GOT3 (cell line): ENCODE results near the gene CMPK2.
"Not testable (repeated sequence)": the region's sequence is repeated elsewhere in the genome, so short reads cannot be mapped to it uniquely, and the experiment has no call there.

ENCODE experiments used
- DNase-seq: peaks from one replicate; lab custom pipeline; 2025; ENCODE audit warnings: mixed read lengths; lab: John Stamatoyannopoulos, UW

The CMPK2 gene, protein sequence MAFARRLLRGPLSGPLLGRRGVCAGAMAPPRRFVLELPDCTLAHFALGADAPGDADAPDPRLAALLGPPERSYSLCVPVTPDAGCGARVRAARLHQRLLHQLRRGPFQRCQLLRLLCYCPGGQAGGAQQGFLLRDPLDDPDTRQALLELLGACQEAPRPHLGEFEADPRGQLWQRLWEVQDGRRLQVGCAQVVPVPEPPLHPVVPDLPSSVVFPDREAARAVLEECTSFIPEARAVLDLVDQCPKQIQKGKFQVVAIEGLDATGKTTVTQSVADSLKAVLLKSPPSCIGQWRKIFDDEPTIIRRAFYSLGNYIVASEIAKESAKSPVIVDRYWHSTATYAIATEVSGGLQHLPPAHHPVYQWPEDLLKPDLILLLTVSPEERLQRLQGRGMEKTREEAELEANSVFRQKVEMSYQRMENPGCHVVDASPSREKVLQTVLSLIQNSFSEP

DNA sequence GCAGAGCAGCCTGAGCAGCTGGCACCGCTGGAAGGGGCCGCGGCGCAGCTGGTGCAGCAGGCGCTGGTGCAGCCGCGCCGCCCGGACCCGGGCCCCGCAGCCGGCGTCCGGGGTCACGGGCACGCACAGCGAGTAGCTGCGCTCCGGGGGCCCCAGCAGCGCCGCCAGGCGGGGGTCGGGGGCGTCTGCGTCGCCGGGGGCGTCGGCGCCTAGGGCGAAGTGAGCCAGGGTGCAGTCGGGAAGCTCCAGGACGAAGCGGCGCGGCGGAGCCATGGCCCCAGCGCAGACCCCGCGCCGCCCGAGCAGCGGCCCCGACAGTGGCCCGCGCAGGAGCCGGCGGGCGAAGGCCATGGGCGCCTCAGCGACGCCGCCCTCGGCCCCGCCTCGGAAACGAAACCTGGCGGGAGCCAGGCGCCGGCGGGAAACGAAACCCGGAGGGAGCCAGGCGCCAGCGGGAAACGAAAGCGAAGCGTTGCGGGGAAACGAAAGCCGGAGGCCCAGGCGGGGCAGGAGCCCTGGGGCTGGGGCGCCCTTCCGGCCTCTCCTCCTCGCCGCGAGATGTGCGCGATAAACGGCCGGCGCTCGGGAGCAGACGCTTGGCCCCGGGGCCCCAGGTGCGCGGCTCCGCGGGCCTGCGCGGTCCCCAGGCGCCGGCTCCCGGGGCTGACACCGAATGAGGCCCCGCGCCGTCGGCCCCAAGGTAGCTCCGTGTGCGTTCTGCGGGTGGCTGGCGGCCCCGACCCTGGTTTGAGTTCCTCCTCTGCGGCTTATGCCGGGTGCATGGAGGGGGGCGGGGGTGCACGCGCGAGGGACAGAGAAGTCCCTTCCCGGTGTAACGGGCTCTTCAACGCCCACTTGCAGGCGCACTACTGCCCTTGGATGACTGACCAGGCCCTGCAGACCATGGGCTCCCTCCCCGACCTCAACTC lies at the start of gene CMPK2:
TSS of gene CMPK2 (minus strand) at position 562 of the 929 bp plus-strand sequence. CDS start at position 351, 211 bp downstream.
- DNase-seq, result no peak

DNA sequence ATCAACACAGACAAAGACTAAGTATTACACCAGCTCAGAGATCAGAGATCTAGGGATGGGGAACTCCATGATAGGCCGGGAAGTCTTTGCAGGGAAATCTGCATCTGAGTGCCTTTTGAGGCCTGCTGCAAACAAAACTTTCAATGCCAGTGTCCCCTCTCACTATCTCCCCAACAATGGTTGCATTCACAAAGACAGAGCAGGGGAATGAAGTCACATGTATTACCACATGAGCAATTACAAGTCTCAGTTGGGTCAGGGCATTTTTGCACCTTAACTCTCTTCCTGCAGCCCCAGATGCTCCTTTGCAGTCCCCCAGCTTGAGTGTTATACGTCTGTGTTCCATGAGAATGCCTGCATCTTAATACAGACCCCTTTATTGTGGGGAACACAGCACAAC lies 49.7 kb upstream of the CMPK2 start:
- DNase-seq, result no peak

DNA sequence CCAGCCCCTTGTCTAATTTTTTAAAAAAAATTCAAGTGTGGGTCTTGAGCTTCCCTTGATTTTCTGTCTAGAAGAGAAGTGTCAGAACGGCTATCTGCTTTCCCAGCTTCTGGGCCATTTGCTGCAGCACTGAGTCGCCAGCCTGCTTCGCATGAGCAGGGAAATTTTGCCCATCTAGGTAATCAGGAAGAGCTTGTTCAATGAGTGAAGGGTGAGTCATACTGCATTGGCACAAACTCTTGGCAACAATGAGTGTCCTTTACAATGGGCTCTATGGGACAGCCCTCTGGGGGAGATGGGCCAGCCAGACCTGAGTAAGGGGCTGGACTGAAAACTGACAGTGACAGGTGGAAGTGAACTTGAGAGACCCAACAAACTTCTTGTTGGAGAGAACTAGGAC lies 49.1 kb upstream of the CMPK2 start:
- no peak for DNase-seq

DNA sequence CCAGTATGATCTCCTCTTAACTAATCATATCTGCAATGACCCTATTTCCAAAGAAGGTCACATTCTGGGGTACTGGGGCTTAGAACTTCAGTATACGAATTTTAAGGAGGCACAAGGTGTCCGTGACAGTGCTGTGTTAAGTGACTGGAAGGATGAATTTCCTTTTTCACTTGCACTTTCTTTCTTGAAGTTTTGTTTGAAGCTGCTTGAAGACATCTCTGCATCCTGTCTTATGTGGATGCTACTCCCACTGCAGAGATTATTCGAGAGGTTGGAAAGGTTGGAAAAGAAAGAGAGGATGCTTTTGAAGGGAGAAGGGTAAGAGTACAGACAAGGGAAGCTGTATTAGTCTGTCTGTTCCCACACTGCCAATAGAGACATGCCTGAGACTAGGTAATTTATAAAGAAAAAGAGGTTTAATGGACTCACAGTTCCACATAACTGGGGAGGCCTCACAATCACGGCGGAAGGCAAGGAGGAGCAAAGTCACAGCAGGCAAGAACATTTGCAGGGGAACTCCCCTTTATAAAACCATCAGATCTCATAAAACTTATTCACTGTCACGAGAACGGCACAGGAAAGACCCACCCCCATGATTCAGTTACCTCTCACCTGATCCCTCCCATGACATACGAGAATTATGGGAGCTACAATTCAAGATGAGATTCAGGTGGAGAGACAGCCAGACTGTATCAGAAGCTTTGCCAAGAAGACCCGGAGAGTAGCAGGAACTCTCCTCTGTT lies 47.9 kb upstream of the CMPK2 start:
- DNase-seq, result no peak

DNA sequence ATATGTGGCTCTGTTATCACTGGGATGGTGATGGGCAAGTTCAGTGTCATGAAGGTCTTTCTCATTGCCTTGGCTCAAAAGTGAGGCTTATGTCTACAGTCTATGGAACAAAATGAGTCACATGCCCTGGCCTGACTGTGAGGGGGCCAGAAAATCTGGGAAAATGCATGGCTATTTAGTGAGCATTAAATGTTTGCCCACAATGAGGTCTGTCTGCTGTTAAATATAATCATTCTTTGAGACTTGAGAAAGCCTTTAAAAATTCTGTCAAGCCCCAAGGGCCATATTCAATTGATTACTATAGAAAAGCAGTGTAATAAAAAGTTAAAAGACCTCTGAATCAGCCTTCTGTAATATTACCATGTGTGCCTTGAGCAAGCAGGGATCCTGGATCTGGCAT lies 46.0 kb upstream of the CMPK2 start:
- no peak for DNase-seq

DNA sequence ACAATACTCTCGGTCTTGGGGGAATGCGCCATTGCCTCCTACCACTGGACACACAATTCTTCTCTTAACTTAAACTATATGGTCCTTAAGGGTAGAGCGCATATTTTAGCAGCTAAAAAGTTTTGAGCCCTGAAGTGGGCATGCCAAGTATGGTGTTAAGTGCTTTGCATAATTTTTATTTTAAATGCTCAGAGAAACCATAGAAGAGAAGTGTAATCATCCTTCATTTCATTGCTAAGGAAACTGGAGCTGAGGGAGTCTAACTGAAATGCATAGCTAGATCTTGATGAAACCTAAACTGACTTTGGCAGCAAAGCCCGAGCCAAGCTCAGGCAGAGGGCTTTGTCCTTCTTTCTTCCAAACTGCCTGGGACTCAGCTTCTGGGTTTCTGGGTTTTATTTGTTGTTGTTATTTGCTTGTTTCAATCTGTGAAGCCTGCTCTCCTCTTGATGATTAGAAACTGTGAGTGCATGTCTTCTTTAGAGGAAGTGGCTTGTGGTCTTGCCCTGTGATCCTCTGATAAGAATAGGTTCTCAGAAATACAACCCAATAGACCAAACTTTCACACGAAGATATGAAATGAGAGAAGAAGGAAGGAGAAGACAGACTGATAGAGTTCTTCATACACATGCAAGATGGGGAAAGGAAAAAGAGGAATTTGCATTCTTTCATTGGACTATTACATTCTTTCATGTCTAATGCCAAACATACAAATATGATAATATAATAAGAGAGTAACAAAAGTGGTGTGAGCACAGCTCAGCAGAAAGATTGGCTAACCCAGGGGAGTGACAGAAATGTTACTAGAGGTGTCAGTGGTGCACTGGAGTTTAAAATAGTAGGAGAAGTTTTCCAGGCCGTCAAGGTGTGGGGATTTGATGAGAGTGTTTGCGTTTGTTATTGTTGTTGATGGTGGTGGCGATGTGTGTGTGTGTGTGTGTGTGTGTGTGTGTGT lies 44.0 kb upstream of the CMPK2 start:
- DNase-seq, result no peak

DNA sequence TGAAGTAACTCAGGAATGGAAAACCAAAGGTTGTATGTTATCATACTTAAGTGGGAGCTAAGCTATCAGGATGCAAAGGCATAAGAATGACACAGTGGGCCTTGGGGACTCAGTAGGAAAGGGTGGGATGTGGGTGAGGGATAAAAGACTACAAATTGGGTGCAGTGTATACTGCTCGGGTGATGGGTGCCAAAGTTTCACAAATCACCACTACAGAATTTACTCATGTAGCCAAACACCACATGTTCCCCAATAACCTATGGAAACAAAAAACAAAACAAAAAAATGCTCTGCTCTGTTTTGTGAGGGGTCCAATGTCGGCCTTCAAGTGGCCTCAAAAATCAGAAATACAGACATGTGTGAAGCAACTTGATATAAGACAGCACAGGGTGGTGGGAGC lies 42.6 kb upstream of the CMPK2 start:
- no peak for DNase-seq

DNA sequence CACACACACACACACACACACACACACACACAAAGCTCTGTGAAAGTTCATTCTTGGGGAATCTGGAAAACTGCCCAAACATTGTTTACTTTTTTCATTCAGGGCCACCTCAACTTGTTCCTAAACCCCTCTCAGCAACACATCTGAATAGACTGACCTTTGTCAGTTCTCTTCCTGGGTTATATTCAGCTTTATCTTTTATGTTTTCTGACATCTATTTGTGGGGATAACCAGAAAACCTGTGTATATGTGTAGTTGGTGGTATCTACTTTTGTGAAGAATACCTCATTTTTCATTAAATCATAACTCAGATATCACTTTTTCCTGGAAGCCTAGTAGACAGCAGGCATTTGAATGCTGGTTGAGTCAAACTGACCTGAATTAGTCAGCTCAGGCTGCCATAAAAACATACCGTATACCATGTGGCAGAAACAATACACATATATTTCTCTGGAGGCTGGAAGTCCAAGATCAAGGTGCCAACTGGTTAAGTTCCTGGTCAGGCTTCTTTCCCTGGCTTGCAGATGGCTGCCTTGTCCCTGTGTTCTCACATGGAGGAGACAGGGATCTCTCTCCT lies 40.5 kb upstream of the CMPK2 start:
- DNase-seq, result no peak

DNA sequence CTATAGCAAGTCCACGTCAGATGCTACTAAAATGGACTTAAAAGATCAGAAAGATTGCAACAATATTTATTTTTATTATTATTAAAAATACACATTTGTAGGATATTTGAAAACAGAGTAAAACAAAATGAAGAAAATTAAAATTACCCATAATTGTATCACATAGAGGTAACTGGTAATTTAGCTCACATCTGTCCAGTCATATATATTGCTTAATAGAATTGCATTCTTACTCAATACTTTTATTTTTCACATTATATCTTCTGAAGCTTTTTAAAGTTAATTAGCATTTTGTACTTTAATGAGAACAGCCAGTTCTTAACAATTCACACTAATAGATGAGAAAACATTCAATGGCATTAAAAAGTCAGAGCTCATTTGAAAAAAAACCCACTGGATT lies 40.0 kb upstream of the CMPK2 start:
- DNase-seq, result no peak

DNA sequence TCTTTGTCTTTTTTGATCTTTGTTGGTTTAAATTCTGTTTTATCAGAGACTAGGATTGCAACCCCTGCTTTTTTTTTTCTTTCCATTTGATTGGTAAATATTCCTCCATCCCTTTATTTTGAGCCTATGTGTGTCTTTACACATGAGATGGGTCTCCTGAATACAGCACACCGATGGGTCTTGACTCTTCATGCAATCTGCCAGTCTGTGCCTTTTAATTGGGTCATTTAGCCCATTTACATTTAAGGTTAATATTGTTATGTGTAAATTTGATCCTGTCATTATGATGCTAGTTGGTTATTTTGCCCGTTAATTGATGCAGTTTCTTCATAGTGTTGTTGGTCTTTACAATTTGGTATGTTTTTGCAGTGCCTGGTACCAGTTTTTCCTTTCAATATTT lies 36.9 kb upstream of the CMPK2 start:
- DNase-seq, result not testable (repeated sequence)

DNA sequence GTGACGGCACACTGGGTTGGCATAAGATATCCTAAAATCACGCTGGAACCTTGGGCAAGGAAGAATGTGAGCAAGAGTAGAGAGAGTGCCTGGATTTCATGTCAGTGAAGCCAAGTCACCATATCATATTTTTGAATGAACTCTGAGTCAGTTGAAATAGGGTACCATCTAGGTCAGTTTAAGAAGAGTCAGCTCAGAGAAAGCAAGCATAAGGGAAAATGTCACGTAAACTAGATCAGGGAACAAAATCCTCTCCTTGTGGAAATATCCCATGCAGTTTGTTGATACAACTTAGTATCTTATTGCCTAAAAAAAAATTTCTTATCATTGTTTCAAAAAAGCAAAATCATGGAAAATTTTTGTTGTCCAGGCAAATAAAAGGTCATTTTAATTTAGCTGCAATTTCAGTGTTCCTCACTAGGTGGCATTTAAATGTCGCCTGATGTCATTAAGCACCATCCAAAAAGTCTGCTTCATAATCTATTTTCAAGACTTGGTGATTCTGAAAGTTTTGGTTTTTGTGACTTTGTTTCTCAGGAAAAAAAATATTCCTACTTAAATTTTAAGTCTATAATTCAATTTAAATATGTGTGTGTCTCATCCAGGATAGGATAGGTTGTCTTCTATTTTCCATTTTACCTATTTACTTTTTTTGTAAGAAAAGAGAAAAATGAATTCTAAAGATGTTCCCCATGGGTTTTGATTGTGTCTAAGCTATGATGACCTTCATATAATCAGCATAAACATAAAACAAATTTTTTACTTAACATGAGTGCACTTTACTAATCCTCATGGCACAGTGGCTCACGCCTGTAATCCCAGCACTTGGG lies 31.4 kb upstream of the CMPK2 start:
- DNase-seq, result no peak

DNA sequence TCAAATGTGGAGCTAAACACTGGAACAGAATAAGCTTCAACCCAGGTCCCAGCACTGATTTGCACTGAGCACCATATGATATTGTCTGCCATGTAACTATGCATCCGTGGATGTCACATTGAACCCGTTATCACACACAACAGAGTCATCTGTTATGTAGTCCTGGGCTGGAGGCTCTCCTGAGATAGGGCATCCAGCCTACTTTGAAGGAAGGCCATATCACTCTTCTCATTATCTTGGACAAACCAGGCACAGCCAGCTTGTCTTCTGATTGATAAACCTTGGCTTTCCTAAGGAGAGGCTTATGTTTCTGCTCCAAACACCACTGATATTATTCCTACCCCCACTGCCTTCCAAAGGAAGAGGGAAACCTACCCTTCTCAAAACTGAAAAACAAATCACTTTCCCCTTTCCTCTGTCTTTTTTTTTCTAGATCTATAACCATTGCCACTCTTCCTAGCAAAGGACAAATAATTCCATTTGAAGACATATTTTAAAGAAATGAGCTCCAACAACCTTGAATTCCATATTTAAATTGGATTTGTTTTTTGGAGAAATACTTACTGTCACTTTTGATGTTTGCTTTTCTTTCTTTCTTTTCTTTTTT lies 28.3 kb upstream of the CMPK2 start:
- DNase-seq, result no peak

DNA sequence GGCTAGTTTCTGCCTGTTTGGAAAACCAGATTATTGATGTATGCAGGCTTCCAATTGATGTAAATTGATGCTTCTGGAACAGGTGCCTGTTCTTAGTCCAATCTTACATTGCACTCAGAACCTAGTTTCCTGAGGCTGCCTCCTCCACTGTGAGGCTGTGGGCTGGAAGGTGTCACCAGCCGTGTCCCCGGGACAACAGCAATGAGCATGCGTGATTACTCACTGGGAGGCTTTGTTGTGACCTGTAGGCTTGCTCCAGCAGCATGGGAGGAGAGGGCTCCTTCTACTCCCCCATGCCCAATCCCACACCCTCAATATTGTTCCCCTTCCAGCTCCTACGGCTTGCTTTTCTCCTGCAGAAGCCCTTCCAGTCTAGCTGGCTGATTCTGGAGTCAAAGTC lies 23.0 kb upstream of the CMPK2 start:
- DNase-seq, result no peak

DNA sequence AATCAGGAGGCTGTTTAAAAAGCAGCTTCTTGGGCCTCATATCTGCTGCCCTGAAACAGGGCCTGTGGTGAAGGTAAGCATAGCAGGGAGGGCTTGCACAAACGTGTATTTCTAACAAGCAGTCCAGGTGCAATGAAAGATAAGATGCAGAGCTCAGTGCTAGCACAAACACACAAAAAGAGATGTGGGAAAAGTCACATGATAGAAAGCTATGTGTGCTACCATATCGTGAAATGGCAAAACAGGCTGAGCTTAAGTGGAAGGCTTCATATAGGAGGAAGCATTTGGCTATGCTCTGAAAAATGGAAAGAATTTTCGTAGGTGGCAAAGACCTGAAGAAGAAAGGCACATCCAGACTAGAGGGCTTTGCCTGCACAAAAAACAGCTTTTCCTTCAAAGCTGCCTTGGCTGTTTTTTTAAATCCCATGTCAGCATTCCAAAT lies 22.1 kb upstream of the CMPK2 start:
- DNase-seq, result no peak

DNA sequence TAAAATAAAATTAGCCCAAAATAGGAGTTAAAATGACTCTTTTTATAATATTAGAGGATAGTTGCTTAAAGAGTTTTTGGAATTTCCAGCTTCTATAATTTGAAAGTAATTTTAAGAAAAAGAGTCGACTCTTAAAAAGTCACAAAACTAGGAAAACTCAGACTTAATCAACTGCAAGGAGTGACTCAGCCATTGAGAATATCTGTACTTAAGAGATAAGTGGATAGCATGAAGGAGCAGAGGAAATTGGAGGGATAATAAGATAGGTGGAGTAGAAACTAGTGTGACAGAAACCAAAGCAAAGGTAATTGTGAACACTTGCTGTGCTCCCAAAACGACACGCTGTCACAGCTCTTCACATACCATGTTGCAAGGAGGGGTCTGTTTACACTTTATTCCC lies 20.3 kb upstream of the CMPK2 start:
- DNase-seq, result no peak

DNA sequence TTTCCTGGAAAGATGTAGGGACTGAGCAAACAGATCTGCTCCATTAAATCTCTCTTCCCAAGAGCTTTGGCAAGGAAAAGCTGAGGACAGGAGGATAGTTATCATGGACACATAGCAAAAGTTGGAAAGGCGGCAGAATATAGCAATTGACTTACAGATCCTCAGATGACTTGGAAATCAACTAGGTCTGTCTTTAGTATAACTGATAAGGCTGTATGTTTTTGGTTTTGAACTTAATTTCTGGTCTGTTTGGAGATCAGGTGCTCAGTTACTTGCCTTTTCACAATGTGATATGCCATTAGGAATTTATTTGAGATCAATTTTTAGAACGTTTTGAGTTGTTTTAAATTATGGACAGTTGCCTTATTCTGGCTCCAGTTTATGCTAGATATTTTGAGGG lies 19.8 kb upstream of the CMPK2 start:
- no peak for DNase-seq

DNA sequence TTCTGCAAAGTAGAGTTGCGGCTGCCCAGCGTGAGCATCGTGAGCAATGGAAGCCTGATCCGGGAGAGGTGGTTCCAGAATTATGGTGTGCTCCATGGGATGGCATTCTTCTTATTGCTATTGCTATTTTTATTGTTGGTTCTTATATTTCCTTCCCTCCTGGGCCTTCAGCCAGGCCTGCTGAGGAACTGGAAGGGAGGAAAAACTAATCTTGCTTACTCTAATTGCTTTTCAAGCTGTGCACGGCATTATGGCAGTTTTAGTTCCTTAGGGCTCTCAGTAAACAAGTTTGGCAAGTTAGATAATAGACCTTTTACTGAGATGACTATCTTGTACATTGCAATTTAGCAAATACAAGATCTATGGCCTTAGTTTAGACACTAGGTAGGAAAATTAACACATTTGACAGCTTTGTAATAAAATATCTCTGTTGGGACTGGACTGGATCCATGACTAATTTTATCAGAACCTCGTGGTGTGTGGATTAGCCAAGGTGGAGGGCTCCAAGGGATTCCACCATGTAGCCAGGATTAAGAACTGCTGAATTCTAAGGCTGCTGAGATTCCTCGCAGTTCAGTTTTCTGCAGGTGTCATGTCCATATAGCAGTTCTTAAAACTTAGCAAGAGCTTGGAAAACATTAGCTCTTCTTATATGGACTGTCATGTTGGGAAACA lies 17.9 kb upstream of the CMPK2 start:
- no peak for DNase-seq

DNA sequence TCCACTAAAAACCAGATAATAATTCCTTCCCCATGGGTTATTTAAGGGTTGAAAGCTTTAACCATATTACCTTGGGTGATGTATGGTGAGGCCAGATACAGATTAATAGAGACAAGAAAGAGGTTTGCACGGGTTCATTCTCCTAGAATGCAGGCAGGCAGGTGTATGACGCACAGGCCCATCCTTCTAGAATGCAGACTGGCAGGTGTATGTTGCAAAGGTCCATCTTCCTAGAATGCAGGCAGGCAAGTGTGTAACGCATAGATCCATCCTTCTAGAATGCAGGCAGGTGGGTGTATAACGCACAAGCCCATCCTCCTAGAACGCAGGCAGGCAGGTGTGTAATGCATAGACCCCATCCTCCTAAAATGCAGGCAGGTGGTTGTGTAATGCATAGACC lies 15.8 kb upstream of the CMPK2 start:
- no peak for DNase-seq

DNA sequence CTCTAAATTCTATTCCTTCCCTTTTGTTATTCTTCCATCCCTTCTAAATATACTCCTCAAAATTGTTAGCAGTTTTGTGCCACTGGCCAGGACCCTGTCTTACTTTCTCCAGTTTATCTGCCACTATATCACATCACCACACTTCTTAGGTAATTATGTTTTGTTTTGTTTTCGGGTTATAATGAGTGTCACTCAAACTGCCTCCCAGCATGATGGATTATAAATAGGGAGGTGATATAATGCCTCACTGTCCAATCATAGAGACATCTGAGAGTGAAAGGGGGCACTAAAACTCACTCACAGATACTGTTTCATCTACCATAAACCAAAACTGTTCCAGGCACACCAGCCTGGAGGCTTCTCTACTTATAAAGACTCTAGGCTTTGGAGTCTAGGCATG lies 15.3 kb upstream of the CMPK2 start:
- DNase-seq, result no peak
